Loucy (cell line): ENCODE results near the gene GPR153.

ENCODE experiments used
- CTCF ChIP-seq: fragments of 200-600 bp; sonication (generic); conservative IDR thresholded peaks from 2 replicates; pipeline ENCODE4 v1.5.1; 2014; ENCODE audit warnings: mild to moderate bottlenecking, antibody characterized with exemption, low read length
- EZH2phosphoT487 ChIP-seq: fragments of 200-600 bp; IDR thresholded peaks from 2 replicates; pipeline ENCODE4 v1.6.1; 2018; ENCODE audit warnings: antibody characterized with exemption, mild to moderate bottlenecking, moderate library complexity, borderline replicate concordance

DNA sequence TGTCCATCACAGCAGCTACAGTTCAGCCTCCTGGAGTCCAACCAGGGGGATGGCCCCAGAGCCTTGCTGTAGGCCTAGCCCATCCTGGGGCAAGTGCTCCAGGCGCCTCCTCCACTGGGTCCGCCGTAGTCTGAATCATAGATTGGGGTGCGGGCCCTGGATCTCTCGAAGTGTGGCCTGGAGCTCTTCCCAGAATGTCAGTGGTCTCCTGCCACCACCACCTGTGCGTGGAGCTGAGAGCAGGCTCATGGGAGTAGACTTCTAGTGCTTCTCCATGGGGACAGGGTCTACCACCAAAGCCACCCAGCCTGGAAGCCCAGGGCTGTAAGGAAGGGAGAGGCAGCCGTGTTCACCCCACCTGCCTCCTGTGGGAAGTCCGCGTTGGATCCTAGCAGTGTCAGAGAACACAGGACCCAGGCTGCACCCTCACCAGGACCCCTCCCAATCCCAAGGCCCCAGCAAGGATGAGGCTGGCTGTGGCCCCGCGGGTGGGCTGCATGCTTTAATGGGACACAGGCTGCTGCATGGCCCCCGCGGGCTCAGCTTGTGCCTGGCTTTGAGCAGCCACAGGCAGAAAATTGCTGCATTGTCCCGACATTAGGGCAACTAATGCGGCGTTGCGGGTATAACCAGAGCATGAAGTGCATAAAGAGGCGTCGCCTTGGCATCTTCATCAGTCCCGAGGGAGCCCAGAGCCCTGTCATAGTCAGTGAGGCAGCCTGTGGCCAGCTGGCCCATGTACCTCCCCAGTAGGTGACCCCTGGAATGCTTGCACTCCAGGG lies 17.7 kb downstream of the GPR153 start:
- TF ChIP-seq CTCF (no peak), EZH2phosphoT487 (no peak)
